Adrenal gland (tissue), 12 donors: Measurements from ENCODE around the gene MRPS34. TPM values are rescaled to one million over a fixed set of nuclear protein-coding genes. Genes with fewer than 3 reads are reported as not detected.
A peak's percentile ranks its signal among the peaks of the same experiment; 100 is the strongest.

ENCODE experiments used
- DNase-seq, 7 donors: peaks; one replicate each; pipeline ENCODE4 v3.0.0-alpha.2; 2019 to 2020
- H3K27ac ChIP-seq, 5 donors: fragments of 200-600 bp; sonication (generic) in 4 of 5; 1 replicate in 3 of 5; 2 replicates in 2 of 5; pipeline versions ENCODE4 v1.5.1 to v1.8.0; 2016 to 2020; ENCODE audit warnings: mild to moderate bottlenecking in 1 of 5
- H3K27me3 ChIP-seq: fragments of 200-600 bp; 2 replicates; pipeline ENCODE4 v1.8.0; 2021
- H3K36me3 ChIP-seq, 2 donors: fragments of 200-600 bp; replicated peaks in 1 of 2; 1 replicate in 1 of 2; 2 replicates in 1 of 2; pipeline versions ENCODE4 v1.5.1 to v1.8.0; 2018 to 2022
- H3K4me1 ChIP-seq, 2 donors: fragments of 200-600 bp; replicated peaks in 1 of 2; 1 replicate in 1 of 2; 2 replicates in 1 of 2; pipeline versions ENCODE4 v1.5.1 to v1.8.0; 2018 to 2021
- H3K4me3 ChIP-seq, 4 donors: fragments of 200-600 bp; sonication (generic) in 3 of 4; one replicate each; pipeline ENCODE4 v1.5.1; 2016 to 2018
- H3K9me3 ChIP-seq, 3 donors: fragments of 200-600 bp; sonication (generic) in 1 of 3; replicated peaks in 1 of 3; 1 replicate in 2 of 3; 2 replicates in 1 of 3; pipeline versions ENCODE4 v1.5.1 to v1.8.0; 2016 to 2021
- POLR2A ChIP-seq, 2 donors: fragments of 450-650 bp; IDR thresholded peaks; one replicate each; pipeline ENCODE4 v1.6.1; 2017; ENCODE audit warnings: antibody characterized with exemption in 2 of 2, mild to moderate bottlenecking in 2 of 2, moderate library complexity in 1 of 2
- WGBS, 4 donors: extraction: QIAGEN DNeasy Blood & Tissue Kit in 2 of 4; methylation state at CpG; one replicate each; pipeline versions ENCODE4 v1.1.5 to v1.1.7; 2013 to 2017; 5-methylcytosine and 5-hydroxymethylcytosine counted together
- intact Hi-C, 2 donors: fragments of 100-400 bp; cut with DNase I; formaldehyde crosslinking; loops; one replicate each; pipeline versions ENCODE4 v1.14.1 to v1.15.0; 2022 to 2023
- polyA plus RNA-seq, 3 donors: library from polyadenylated mRNA; stranded (reverse); fragments of 200-250 nt in 2 of 3; fragments of 350-450 nt in 1 of 3; fragmentation: Illumina TruSeq in 1 of 3; extraction: RNeasy Lipid Tissue Mini Kit (QIAGEN cat#74804) in 1 of 3; gene quantifications; one replicate each; pipeline ENCODE4 v1.2.3, GENCODE V29; 2013 to 2014
- total RNA-seq, 9 donors: library from RNA; depleted of rRNA in 4 of 9; stranded (reverse); fragments of >200 nt in 4 of 9; fragments of 120-200 nt in 1 of 9; fragmentation: NEBNext Ultra II Directional in 1 of 9; extraction: Animal tissue kit (Norgen Biotek cat#: 25700) in 1 of 9; gene quantifications; one replicate each; pipeline versions ENCODE4 v1.1.0 to v1.2.4, GENCODE V29; 2013 to 2023
- TF ChIP-seq, protein P1 (sequence below), 6 experiments: fragments of 450-650 bp in 4 of 6; fragments of 200-600 bp in 2 of 6; sonication (generic) in 1 of 6; IDR thresholded peaks; 1 replicate in 5 of 6; 2 replicates in 1 of 6; pipeline versions ENCODE4 v1.5.1 to v1.8.0; 2016 to 2021; ENCODE audit warnings: antibody characterized with exemption in 6 of 6, mild to moderate bottlenecking in 2 of 6, moderate library complexity in 1 of 6
- donor health status: healthy with polysubstance abuse.
- donor health status: Bipolar disorder and iron deficiency.
- donor health status: DM: yes; HTN: yes; CAD: no.
- donor health status: DM: no; HTN: no; CAD: no.
- donor health status: DM: no; HTN: no; CAD: no.
- donor health status: DM: yes; HTN: yes; CAD: no.

Gene MRPS34
- total and polyA plus RNA-seq, 12 donors = 84.3 to 226 (median 141) TPM

DNA sequence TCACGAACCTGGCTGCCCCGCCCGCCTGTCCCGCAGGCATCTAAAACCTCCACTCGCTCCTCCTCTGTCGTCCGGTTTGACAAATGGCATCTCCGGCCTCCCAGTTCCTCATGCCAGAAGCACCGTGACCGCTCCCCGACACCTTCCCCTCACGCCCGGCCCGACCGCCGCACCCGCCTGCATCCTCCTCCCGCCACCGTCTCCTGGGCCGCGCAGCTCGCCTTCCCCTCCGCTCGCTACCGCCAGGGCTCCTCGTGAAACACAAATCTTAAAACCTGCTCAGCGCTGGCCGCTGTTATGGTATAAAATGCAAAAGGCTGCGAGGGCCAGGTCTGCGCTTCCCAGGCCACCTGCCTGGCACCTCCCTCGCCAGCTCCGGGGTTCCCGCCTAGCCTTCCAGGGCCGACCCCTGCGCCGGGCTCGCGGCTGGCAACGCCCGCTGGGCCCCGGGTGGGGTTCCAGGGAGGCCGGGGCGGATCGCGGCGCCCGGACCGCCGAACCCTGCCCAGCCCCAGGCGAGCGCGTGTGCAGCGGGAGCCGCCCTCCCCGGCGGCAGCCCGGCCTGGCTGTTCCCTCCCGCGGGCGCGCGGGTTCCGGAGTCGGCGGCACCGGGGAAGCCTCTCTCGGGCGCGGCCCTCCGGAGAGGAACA is 8.9 kb upstream of the MRPS34 start:
- WGBS, 4 donors = 1 to 2% (median 1%) methylated on average over 16 to 70 of the region's 70 CpGs
- H3K4me1 ChIP-seq = peaks cover 23 to 26% of the 10 kb centered on the region in 2 donors
- no peaks in the 10 kb centered on the region for H3K27me3 ChIP-seq
- H3K9me3 ChIP-seq = no peaks in the 10 kb centered on the region
- intact Hi-C loops = no loop called here
- H3K4me3 ChIP-seq = peak overlapping the region; percentile 26 to 95 (median 76)
- peak overlapping the region; percentile 60 to 95 (median 83) for H3K27ac ChIP-seq
- DNase-seq = peak in 4 of 7 donors; percentile 46 to 67 (median 57)
- peaks cover 0 to 35% of the 10 kb centered on the region in 2 donors for H3K36me3 ChIP-seq
- TF ChIP-seq, protein P1, sequence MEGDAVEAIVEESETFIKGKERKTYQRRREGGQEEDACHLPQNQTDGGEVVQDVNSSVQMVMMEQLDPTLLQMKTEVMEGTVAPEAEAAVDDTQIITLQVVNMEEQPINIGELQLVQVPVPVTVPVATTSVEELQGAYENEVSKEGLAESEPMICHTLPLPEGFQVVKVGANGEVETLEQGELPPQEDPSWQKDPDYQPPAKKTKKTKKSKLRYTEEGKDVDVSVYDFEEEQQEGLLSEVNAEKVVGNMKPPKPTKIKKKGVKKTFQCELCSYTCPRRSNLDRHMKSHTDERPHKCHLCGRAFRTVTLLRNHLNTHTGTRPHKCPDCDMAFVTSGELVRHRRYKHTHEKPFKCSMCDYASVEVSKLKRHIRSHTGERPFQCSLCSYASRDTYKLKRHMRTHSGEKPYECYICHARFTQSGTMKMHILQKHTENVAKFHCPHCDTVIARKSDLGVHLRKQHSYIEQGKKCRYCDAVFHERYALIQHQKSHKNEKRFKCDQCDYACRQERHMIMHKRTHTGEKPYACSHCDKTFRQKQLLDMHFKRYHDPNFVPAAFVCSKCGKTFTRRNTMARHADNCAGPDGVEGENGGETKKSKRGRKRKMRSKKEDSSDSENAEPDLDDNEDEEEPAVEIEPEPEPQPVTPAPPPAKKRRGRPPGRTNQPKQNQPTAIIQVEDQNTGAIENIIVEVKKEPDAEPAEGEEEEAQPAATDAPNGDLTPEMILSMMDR (IDR thresholded peaks at IDR 0.05) = peak in 4 of 6 experiments; percentile 13 to 33 (median 28)
- no peak for TF ChIP-seq POLR2A (IDR thresholded peaks at IDR 0.05)

DNA sequence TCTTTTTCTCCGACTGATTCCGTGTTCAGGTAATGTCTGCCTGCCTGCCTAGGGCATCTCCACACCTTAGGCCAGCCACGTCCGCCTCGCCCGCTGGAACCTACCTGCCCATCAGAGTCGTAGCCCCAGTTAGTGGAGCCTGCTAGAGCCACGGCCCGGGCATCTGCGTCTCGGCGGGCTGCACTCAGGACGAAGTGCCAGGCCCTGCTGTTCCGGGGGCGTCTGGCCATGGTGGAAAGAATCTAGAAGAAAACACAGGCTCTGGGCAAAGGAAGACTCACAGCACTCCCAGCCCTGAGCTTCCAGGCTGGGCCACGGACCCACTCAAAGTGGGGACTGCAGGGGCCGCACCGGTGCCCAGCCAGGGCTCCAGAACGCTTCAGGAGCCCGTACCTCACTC is 8.3 kb upstream of the MRPS34 start:
- intact Hi-C loops = no loop called here

DNA sequence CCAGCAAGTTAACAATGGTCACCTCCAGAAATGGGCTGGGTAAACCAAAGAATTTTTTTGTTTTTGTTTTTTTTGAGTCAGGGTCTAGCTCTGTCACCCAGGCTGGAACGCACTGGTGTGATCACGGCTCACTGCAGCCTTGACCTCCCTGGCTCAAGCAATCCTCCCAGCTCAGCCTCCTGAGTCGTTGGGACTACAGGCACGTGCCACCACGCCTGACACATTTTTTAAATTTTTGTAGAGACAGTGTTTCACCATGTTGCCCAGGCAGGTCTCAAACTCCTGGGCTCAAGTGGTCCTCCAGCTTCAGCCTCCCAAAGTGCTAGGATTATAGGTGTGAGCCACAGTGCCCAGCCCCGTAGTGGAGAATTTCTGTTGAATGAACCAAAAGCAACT is 7.7 kb upstream of the MRPS34 start:
- DNase-seq = peak in 3 of 7 donors; percentile 51 to 76 (median 61)
- TF ChIP-seq, protein P1 (IDR thresholded peaks at IDR 0.05) = no peak
- TF ChIP-seq POLR2A (IDR thresholded peaks at IDR 0.05) = peak in 1 of 2 donors; percentile 24
- Histone ChIP-seq H3K4me1 (peaks cover 23 to 26% of the 10 kb centered on the region in 2 donors), H3K36me3 (peaks cover 0 to 41% of the 10 kb centered on the region in 2 donors), H3K9me3 (no peaks in the 10 kb centered on the region), H3K27me3 (no peaks in the 10 kb centered on the region), H3K4me3 (peak overlapping the region in 1 of 4 donors; percentile 95), H3K27ac (peak overlapping the region; percentile 30 to 95 (median 83))
- intact Hi-C loops = no loop called here
- WGBS, 4 donors = 45 to 62% (median 57%) methylated on average over 6 of the region's 6 CpGs

More for the DNA sequence above, 8.3 kb upstream of the MRPS34 start:
- H3K36me3 ChIP-seq = peaks cover 0 to 36% of the 10 kb centered on the region in 2 donors
- peak in 1 of 7 donors; percentile 35 for DNase-seq
- WGBS, 4 donors = 44 to 76% (median 50%) methylated on average over 9 to 20 of the region's 20 CpGs
- TF ChIP-seq, protein P1 (IDR thresholded peaks at IDR 0.05) = peak in 1 of 6 experiments; percentile 0
- no peak for TF ChIP-seq POLR2A (IDR thresholded peaks at IDR 0.05)
- H3K4me3 ChIP-seq = peak overlapping the region in 2 of 4 donors; percentile 26 to 95
- H3K9me3 ChIP-seq = no peaks in the 10 kb centered on the region
- H3K27ac ChIP-seq = peak overlapping the region in 4 of 5 donors; percentile 83 to 95 (median 84)
- peaks cover 23 to 26% of the 10 kb centered on the region in 2 donors for H3K4me1 ChIP-seq
- H3K27me3 ChIP-seq = no peaks in the 10 kb centered on the region

DNA sequence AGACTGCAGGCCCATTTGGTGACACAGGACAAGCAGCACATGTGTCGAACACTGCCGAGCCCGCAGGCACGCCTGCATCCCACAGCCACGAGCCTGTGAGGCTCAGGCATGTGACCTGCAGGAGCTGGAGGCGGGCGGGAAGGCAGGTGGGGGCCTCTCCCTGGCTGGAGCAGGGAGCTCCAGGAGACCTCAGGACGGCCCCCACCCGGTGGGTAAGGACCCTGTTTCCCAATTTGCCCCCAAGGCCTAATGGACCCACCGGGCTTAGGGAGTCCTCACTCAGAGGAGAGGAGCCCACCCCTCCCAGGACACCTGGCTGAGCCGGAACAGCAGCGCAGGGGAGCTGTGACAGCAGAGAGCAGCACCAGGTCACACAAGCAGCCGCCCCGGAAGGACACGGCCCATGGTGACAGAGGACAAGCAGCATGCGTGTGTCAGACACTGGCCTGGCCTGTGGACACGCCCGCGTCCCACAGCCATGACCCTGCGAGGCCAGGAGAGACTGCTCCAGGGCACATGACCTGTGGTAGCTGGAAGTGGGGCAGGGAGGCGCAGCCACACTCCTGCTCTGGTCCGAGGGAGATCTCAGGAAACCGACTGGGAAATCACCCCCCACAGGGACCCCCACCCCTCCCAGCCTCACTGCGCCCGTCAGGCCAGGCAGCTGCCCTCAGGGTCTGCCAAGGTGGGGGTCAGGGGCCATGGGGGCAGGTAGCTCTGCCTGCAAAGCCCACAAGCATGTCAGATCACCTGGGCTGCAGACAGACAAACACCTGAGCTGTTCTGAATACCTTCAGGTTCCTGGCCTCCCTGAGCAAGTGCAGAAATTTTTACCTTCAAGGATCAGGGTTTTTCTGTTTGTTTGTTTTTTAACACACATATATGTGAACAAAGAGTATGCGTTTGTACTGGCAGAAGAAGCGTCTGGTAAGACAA is 7.1 kb upstream of the MRPS34 start:
- no peaks in the 10 kb centered on the region for H3K27me3 ChIP-seq
- H3K4me1 ChIP-seq = peaks cover 23 to 26% of the 10 kb centered on the region in 2 donors
- H3K9me3 ChIP-seq = no peaks in the 10 kb centered on the region
- peak in 1 of 2 donors; percentile 49 for TF ChIP-seq POLR2A (IDR thresholded peaks at IDR 0.05)
- TF ChIP-seq, protein P1 (IDR thresholded peaks at IDR 0.05) = no peak
- WGBS, 4 donors = 46 to 69% (median 55%) methylated on average over 4 to 27 of the region's 27 CpGs
- peak; percentile 62 to 92 (median 86) for DNase-seq
- H3K27ac ChIP-seq = peak overlapping the region; percentile 30 to 95 (median 83)
- no peak overlapping the region for H3K4me3 ChIP-seq
- intact Hi-C loops = no loop called here
- peaks cover 0 to 44% of the 10 kb centered on the region in 2 donors for H3K36me3 ChIP-seq
